HepG2 (cell line): ENCODE data around the gene AMBRA1. TPM values are rescaled to one million over a fixed set of nuclear protein-coding genes. Genes with fewer than 3 reads are reported as not detected.

Experiments used
- BRD4 ChIP-seq: sonication (generic); formaldehyde crosslinking; IDR thresholded peaks from 2 replicates; pipeline ENCODE4 v1.4.0; 2020; ENCODE audit warnings: missing genetic modification reagents
- CCAR2 ChIP-seq: fragments of 200-400 bp; formaldehyde crosslinking; optimal IDR thresholded peaks from 2 replicates; pipeline ENCODE3; 2018; ENCODE audit warnings: low read depth, mild to moderate bottlenecking, low read length, moderate library complexity
- GFI1 ChIP-seq: sonication (generic); formaldehyde crosslinking; IDR thresholded peaks from 2 replicates; pipeline ENCODE4 v1.5.0; 2020; ENCODE audit warnings: missing genetic modification reagents, mild to moderate bottlenecking, borderline replicate concordance
- HDAC2 ChIP-seq: sonication (generic); formaldehyde crosslinking; IDR thresholded peaks from 2 replicates; pipeline ENCODE4 v1.4.0; 2020; ENCODE audit warnings: missing genetic modification reagents
- HOXD1 ChIP-seq: sonication (generic); formaldehyde crosslinking; IDR thresholded peaks from 2 replicates; pipeline ENCODE4 v1.5.0; 2020; ENCODE audit warnings: missing genetic modification reagents
- KDM4B ChIP-seq: sonication (generic); formaldehyde crosslinking; IDR thresholded peaks from 2 replicates; pipeline ENCODE4 v1.4.0; 2020; ENCODE audit warnings: missing genetic modification reagents
- KLF11 ChIP-seq: IDR thresholded peaks from 2 replicates; pipeline ENCODE4 v1.6.1; 2016; ENCODE audit warnings: missing compliant biosample characterization
- MIXL1 ChIP-seq: IDR thresholded peaks from 2 replicates; pipeline ENCODE4 v1.6.1; 2016
- PITX1 ChIP-seq: sonication (generic); formaldehyde crosslinking; IDR thresholded peaks from 2 replicates; pipeline ENCODE4 v1.5.1; 2020; ENCODE audit warnings: mild to moderate bottlenecking, missing genetic modification reagents
- RBM39 ChIP-seq: fragments of 200-400 bp; formaldehyde crosslinking; IDR thresholded peaks from one replicate; pipeline ENCODE4 v1.6.1; 2018; ENCODE audit warnings: antibody characterized with exemption, mild to moderate bottlenecking, low read depth, low read length; ENCODE audit not compliant: poor library complexity, severe bottlenecking
- SKI ChIP-seq: fragments of 450-650 bp; IDR thresholded peaks from one replicate; pipeline ENCODE4 v1.6.1; 2018; ENCODE audit warnings: mild to moderate bottlenecking; ENCODE audit not compliant: partially characterized antibody
- U2AF2 ChIP-seq: fragments of 200-400 bp; formaldehyde crosslinking; IDR thresholded peaks from 2 replicates; pipeline ENCODE4 v1.6.1; 2017; ENCODE audit warnings: low read depth, mild to moderate bottlenecking, low read length
- ZNF205 ChIP-seq: IDR thresholded peaks from 2 replicates; pipeline ENCODE4 v1.6.1; 2018; ENCODE audit warnings: missing biosample characterization, missing genetic modification reagents
- ZNF256 ChIP-seq: sonication (generic); formaldehyde crosslinking; conservative IDR thresholded peaks from 2 replicates; pipeline ENCODE4 v1.4.0; 2020; ENCODE audit warnings: missing genetic modification reagents
- ZNF296 ChIP-seq: sonication (generic); formaldehyde crosslinking; conservative IDR thresholded peaks from 2 replicates; pipeline ENCODE4 v1.5.0; 2020; ENCODE audit warnings: mild to moderate bottlenecking, missing genetic modification reagents
- ZNF335 ChIP-seq: sonication (generic); formaldehyde crosslinking; IDR thresholded peaks from 2 replicates; pipeline ENCODE4 v1.4.0; 2020; ENCODE audit warnings: missing genetic modification reagents
- ZNF350 ChIP-seq: sonication (generic); formaldehyde crosslinking; IDR thresholded peaks from 2 replicates; pipeline ENCODE4 v1.4.0; 2020; ENCODE audit warnings: mild to moderate bottlenecking, low read depth, missing genetic modification reagents, borderline replicate concordance
- ZNF430 ChIP-seq: sonication (generic); formaldehyde crosslinking; IDR thresholded peaks from 2 replicates; pipeline ENCODE4 v1.9.0; 2021; ENCODE audit warnings: mild to moderate bottlenecking, missing genetic modification reagents
- ZNF484 ChIP-seq: sonication (generic); formaldehyde crosslinking; IDR thresholded peaks from 2 replicates; pipeline ENCODE4 v1.5.1; 2020; ENCODE audit warnings: mild to moderate bottlenecking, low read depth, missing genetic modification reagents, borderline replicate concordance
- ZNF530 ChIP-seq: sonication (generic); formaldehyde crosslinking; IDR thresholded peaks from 2 replicates; pipeline ENCODE4 v1.5.0; 2020; ENCODE audit warnings: low read depth, mild to moderate bottlenecking, missing genetic modification reagents
- ZNF605 ChIP-seq: sonication (generic); formaldehyde crosslinking; IDR thresholded peaks from 2 replicates; pipeline ENCODE4 v1.8.0; 2022; ENCODE audit warnings: mild to moderate bottlenecking, missing genetic modification reagents
- ZNF614 ChIP-seq: IDR thresholded peaks from 2 replicates; pipeline ENCODE4 v1.6.1; 2018; ENCODE audit warnings: missing biosample characterization, missing genetic modification reagents, inconsistent platforms, borderline replicate concordance
- ZNF737 ChIP-seq: sonication (generic); formaldehyde crosslinking; IDR thresholded peaks from 2 replicates; pipeline ENCODE4 v1.5.0; 2020; ENCODE audit warnings: missing genetic modification reagents, mild to moderate bottlenecking, borderline replicate concordance
- ZNF749 ChIP-seq: sonication (generic); formaldehyde crosslinking; IDR thresholded peaks from 2 replicates; pipeline ENCODE4 v1.8.0; 2022; ENCODE audit warnings: mild to moderate bottlenecking, missing genetic modification reagents, moderate library complexity, borderline replicate concordance
- polyA plus RNA-seq, 8 experiments: library from polyadenylated mRNA; depleted of rRNA in 3 of 8; stranded (reverse) in 7 of 8; unstranded in 1 of 8; fragments of >200 nt; fragmentation: Illumina TruSeq in 4 of 8; extraction: Trizol in 4 of 8; gene quantifications; 2 replicates each; pipeline versions ENCODE4 v1.2.1 to v1.2.3, GENCODE V29; 2011 to 2016; ENCODE audit warnings: low read depth in 4 of 8, missing spikeins in 1 of 8, mixed read lengths in 1 of 8; ENCODE audit not compliant: insufficient read depth in 1 of 8
- total RNA-seq, 5 experiments: library from RNA; depleted of rRNA; stranded (reverse); fragments of >200 nt; fragmentation: Illumina TruSeq; extraction: Trizol; gene quantifications; 2 replicates each; pipeline ENCODE4 v1.2.3, GENCODE V29; 2016; ENCODE audit warnings: low read depth in 1 of 5
- TF ChIP-seq, protein P1 (sequence below): sonication (generic); formaldehyde crosslinking; IDR thresholded peaks from 2 replicates; pipeline ENCODE4 v1.4.0; 2020; ENCODE audit warnings: missing genetic modification reagents
- TF ChIP-seq, protein P2 (sequence below): IDR thresholded peaks from 2 replicates; pipeline ENCODE4 v1.6.1; 2016; ENCODE audit warnings: missing genetic modification reagents, missing compliant biosample characterization
- TF ChIP-seq, protein P3 (sequence below): IDR thresholded peaks from 2 replicates; pipeline ENCODE4 v1.6.1; 2016; ENCODE audit warnings: mild to moderate bottlenecking

The AMBRA1 gene
- total and polyA plus RNA-seq, 2 of the 13 experiments (the other 11 are each of a cell fraction or from before 2014, with no cell fraction given), result 15.7 to 26.0 TPM

DNA sequence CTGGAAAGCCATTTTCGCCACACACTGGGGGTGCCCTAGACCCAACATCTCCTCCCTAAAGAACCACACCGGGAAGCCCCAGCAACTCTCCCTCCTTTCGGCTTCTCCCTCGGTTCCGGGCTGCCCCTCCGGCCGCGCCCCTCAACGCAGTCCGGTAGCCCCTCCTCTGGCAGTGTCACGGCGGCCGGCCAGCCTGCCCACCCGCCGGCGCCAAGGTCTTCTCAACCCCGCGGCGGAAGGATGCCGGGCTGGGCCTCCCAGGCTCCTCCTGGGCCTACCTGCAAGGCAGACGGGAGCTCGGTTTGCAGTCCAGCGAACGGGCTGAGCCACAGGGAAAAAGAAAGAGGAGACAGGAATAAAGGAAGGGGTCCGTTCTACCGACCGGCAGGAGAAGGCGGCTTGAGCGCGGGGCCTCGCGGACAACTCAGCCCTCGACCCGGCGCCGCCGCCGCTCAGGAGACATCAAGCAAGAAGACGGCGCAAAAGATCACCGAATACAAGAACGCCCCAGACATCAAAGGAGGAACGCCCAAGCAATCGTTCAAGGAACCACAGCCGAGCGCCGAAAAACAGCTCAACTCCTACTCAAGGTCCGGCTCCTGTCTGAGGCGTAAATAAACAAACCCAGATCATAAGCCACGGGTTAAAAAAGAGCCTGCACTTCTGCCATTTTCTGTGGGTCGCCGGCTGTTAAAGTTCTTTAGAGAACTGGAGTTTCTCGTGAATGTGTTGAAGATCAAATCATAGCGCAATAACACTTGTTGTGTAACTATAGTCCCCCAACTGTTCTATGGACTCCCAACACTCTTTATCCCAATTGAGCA is at the start of gene AMBRA1 (continued):
- TF ChIP-seq, protein P1, sequence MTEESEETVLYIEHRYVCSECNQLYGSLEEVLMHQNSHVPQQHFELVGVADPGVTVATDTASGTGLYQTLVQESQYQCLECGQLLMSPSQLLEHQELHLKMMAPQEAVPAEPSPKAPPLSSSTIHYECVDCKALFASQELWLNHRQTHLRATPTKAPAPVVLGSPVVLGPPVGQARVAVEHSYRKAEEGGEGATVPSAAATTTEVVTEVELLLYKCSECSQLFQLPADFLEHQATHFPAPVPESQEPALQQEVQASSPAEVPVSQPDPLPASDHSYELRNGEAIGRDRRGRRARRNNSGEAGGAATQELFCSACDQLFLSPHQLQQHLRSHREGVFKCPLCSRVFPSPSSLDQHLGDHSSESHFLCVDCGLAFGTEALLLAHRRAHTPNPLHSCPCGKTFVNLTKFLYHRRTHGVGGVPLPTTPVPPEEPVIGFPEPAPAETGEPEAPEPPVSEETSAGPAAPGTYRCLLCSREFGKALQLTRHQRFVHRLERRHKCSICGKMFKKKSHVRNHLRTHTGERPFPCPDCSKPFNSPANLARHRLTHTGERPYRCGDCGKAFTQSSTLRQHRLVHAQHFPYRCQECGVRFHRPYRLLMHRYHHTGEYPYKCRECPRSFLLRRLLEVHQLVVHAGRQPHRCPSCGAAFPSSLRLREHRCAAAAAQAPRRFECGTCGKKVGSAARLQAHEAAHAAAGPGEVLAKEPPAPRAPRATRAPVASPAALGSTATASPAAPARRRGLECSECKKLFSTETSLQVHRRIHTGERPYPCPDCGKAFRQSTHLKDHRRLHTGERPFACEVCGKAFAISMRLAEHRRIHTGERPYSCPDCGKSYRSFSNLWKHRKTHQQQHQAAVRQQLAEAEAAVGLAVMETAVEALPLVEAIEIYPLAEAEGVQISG (CRISPR knock-in tag), result peak; percentile 83
- peak; percentile 71 for TF ChIP-seq HDAC2 (CRISPR knock-in tag)
- no peak; the same call in 1 of the 2 replicates for TF ChIP-seq BRD4 (CRISPR knock-in tag)
- peak; percentile 61 for TF ChIP-seq SKI
- no peak for TF ChIP-seq ZNF749 (CRISPR knock-in tag)
- peak; percentile 71; the same call in 1 of the 2 replicates for TF ChIP-seq ZNF335 (CRISPR knock-in tag)
- TF ChIP-seq ZNF605 (CRISPR knock-in tag), result peak; percentile 57; the same call in 1 of the 2 replicates
- TF ChIP-seq ZNF530, result no peak
- no peak for TF ChIP-seq ZNF737 (CRISPR knock-in tag)
- peak; percentile 89 for TF ChIP-seq CCAR2
- 0 out of 2 replicates have a peak, but pooled peaks have one; percentile 37 for TF ChIP-seq HOXD1 (CRISPR knock-in tag)
- TF ChIP-seq PITX1 (CRISPR knock-in tag), result no peak; the same call in 1 of the 2 replicates
- TF ChIP-seq GFI1 (CRISPR knock-in tag), result peak; percentile 79
- TF ChIP-seq U2AF2, result no peak
- TF ChIP-seq ZNF484 (CRISPR knock-in tag), result no peak
- peak; percentile 88; the same call in 1 of the 2 replicates for TF ChIP-seq ZNF614 (CRISPR knock-in tag)
- TF ChIP-seq, protein P2, sequence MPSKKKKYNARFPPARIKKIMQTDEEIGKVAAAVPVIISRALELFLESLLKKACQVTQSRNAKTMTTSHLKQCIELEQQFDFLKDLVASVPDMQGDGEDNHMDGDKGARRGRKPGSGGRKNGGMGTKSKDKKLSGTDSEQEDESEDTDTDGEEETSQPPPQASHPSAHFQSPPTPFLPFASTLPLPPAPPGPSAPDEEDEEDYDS (CRISPR knock-in tag), result peak; percentile 75
- TF ChIP-seq RBM39, result peak; percentile 98
- TF ChIP-seq ZNF256 (CRISPR knock-in tag), result no peak
- TF ChIP-seq MIXL1, result peak; percentile 95
- TF ChIP-seq ZNF350 (CRISPR knock-in tag), result peak; percentile 85
- peak; percentile 69; the same call in 1 of the 2 replicates for TF ChIP-seq ZNF205 (CRISPR knock-in tag)
- no peak; the same call in 1 of the 2 replicates for TF ChIP-seq KDM4B
- TF ChIP-seq KLF11 (CRISPR knock-in tag), result peak; percentile 89; the same call in 1 of the 2 replicates
- TF ChIP-seq ZNF430 (CRISPR knock-in tag), result peak; percentile 77
- TF ChIP-seq, protein P3, sequence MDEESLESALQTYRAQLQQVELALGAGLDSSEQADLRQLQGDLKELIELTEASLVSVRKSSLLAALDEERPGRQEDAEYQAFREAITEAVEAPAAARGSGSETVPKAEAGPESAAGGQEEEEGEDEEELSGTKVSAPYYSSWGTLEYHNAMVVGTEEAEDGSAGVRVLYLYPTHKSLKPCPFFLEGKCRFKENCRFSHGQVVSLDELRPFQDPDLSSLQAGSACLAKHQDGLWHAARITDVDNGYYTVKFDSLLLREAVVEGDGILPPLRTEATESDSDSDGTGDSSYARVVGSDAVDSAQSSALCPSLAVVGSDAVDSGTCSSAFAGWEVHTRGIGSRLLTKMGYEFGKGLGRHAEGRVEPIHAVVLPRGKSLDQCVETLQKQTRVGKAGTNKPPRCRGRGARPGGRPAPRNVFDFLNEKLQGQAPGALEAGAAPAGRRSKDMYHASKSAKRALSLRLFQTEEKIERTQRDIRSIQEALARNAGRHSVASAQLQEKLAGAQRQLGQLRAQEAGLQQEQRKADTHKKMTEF (CRISPR knock-in tag), result peak; percentile 88
- no peak for TF ChIP-seq ZNF296
